PC-9 (cell line): ENCODE measurements around the gene ZNF337. TPM values are rescaled to one million over a fixed set of nuclear protein-coding genes. Genes with fewer than 3 reads are reported as not detected.

Experiments used
- BruUV-seq: library from RNA; stranded (reverse); fragments of 400-500 nt; replicated peaks from 2 replicates; lab custom pipeline; 2021; lab: Mats Ljungman, UMichigan
- CTCF ChIA-PET: fragments of 300-600 bp; sonication (Branson Sonifier 250); formaldehyde crosslinking; loops from one replicate; lab custom pipeline; 2022; ENCODE audit warnings: antibody characterized with exemption; lab: Charles Lee
- POLR2A ChIA-PET: fragments of 300-600 bp; sonication (Branson Sonifier 250); formaldehyde crosslinking; loops from one replicate; lab custom pipeline; 2022; ENCODE audit warnings: antibody characterized with exemption; ENCODE audit not compliant: unreplicated experiment; lab: Charles Lee
- DNase-seq, 2 experiments: peaks; one replicate each; pipeline versions ENCODE4 v3.0.0 to v3.0.0-alpha.2; 2015 to 2022; ENCODE audit warnings: mixed read lengths in 1 of 2
- H2AFZ ChIP-seq: fragments of 200-600 bp; sonication (generic); 2 replicates; pipeline ENCODE4 v1.8.1; 2017; ENCODE audit warnings: antibody characterized with exemption
- H3F3A ChIP-seq: fragments of 200-600 bp; sonication (generic); 2 replicates; pipeline ENCODE4 v1.8.1; 2017; ENCODE audit warnings: antibody characterized with exemption, mild to moderate bottlenecking, low read depth; ENCODE audit not compliant: insufficient read depth
- H3K27ac ChIP-seq: fragments of 200-600 bp; sonication (generic); 2 replicates; pipeline ENCODE4 v1.6.1; 2016; ENCODE audit warnings: mixed run types
- H3K27me3 ChIP-seq: fragments of 200-600 bp; sonication (generic); 2 replicates; pipeline ENCODE4 v1.6.1; 2016; ENCODE audit warnings: low read depth, mixed run types; ENCODE audit not compliant: insufficient read depth
- H3K36me3 ChIP-seq: fragments of 200-600 bp; sonication (generic); 2 replicates; pipeline ENCODE4 v1.6.1; 2016; ENCODE audit warnings: low read depth, mixed run types
- H3K4me1 ChIP-seq: fragments of 200-600 bp; sonication (generic); replicated peaks from 2 replicates; pipeline ENCODE4 v1.6.1; 2016; ENCODE audit warnings: mixed run types; ENCODE audit not compliant: insufficient read depth
- H3K4me2 ChIP-seq: fragments of 200-600 bp; sonication (generic); 2 replicates; pipeline ENCODE4 v1.6.1; 2017; ENCODE audit warnings: mixed run types
- H3K4me3 ChIP-seq: fragments of 200-600 bp; sonication (generic); 2 replicates; pipeline ENCODE4 v1.6.1; 2016; ENCODE audit warnings: mixed run types
- H3K79me2 ChIP-seq: fragments of 200-600 bp; sonication (generic); 2 replicates; pipeline ENCODE4 v1.6.1; 2017; ENCODE audit warnings: low read depth, mixed run types
- H3K9me2 ChIP-seq: fragments of 200-600 bp; sonication (generic); 2 replicates; pipeline ENCODE4 v1.8.1; 2017; ENCODE audit warnings: mild to moderate bottlenecking; ENCODE audit not compliant: insufficient read depth
- H3K9me3 ChIP-seq: fragments of 200-600 bp; sonication (generic); 2 replicates; pipeline ENCODE4 v1.8.1; 2016; ENCODE audit warnings: low read depth; ENCODE audit not compliant: insufficient read depth
- H4K20me1 ChIP-seq: fragments of 200-600 bp; sonication (generic); 2 replicates; pipeline ENCODE4 v1.8.1; 2017; ENCODE audit not compliant: insufficient read depth
- EZH2 ChIP-seq: fragments of 200-600 bp; sonication (generic); IDR thresholded peaks from 2 replicates; pipeline ENCODE4 v1.8.0; 2017; ENCODE audit warnings: antibody characterized with exemption, low read depth
- intact Hi-C: fragments of 100-400 bp; cut with micrococcal nuclease; formaldehyde crosslinking; loops from one replicate; pipeline ENCODE4 v1.10.0; 2022; ENCODE audit not compliant: unreplicated experiment
- total RNA-seq: library from RNA; stranded (reverse); gene quantifications from 2 replicates; pipeline ENCODE4 v1.2.3, GENCODE V29; 2021
- TF ChIP-seq, protein P1 (sequence below): fragments of 200-600 bp; sonication (generic); conservative IDR thresholded peaks from 2 replicates; pipeline ENCODE4 v1.6.1; 2017; ENCODE audit warnings: mixed run types, antibody characterized with exemption, mild to moderate bottlenecking, moderate library complexity

ZNF337 gene
- total RNA-seq, 1 experiment from 2014 or later = 12.8 TPM

DNA sequence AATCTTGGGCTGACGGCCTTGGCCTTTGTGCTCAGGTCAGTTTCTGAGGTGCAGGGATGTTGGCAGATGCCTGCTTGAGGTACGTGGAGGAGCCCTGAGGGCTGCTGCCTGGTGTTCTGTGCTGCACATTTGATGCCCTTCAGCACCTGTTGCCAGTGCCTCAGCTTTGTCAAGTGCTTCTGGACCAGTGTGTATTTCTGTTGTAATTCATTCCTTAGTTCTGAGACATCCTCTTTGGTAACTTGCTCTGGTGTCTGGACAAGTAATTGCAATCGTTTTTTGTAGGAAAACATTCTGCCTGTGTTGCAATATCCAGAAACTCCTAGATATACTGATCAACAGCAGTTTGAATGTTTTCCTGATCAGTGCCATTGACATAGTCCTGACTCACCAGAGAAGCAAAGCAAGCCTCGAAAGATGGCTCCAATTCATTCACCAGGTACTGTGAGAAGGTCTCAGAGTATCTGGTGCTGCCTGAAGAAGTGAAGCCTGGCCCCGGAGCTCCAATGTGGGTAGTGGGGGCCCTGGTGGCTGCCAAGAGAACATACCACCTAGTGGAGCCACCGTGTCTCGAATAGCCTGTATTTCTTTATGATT, 26.7 kb downstream of the ZNF337 start:
- intact Hi-C loops = no loop called here
- TF ChIP-seq EZH2 = no peak
- TF ChIP-seq, protein P1, sequence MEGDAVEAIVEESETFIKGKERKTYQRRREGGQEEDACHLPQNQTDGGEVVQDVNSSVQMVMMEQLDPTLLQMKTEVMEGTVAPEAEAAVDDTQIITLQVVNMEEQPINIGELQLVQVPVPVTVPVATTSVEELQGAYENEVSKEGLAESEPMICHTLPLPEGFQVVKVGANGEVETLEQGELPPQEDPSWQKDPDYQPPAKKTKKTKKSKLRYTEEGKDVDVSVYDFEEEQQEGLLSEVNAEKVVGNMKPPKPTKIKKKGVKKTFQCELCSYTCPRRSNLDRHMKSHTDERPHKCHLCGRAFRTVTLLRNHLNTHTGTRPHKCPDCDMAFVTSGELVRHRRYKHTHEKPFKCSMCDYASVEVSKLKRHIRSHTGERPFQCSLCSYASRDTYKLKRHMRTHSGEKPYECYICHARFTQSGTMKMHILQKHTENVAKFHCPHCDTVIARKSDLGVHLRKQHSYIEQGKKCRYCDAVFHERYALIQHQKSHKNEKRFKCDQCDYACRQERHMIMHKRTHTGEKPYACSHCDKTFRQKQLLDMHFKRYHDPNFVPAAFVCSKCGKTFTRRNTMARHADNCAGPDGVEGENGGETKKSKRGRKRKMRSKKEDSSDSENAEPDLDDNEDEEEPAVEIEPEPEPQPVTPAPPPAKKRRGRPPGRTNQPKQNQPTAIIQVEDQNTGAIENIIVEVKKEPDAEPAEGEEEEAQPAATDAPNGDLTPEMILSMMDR = peak; percentile 28; the same call in 1 of the 2 replicates
- H3K27ac ChIP-seq = peak overlapping the region; percentile 38

DNA sequence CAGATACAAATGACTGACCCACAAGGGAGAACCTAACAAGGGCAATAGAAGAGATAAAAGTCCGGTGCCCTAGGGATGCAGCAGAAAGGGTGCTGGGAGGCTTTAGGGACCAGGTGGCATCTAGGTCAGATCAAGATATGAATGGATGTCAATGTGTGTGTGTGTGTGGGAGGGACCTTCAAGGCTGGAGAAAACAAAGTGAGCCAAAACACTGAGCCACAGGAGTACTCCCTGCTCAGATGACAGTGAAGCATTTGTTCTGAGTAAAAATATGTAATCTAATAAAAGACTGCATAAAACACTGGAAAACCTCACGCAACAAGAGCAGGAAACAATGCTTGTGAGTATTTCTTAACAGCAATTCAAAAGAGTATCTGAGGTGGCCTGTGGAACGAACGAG, 28.2 kb downstream of the ZNF337 start:
- H3K27me3 ChIP-seq = no peaks in the 10 kb centered on the region
- DNase-seq = no peak
- POLR2A ChIA-PET = no interaction called here

More for the DNA sequence above, 26.7 kb downstream of the ZNF337 start:
- Histone ChIP-seq H3K4me2 (no peak overlapping the region), H3K36me3 (peaks cover 3% of the 10 kb centered on the region; the same call in 1 of the 2 replicates), H3K27me3 (no peaks in the 10 kb centered on the region), H3K9me2 (peaks cover under 1% of the 10 kb centered on the region; the same call in 1 of the 2 replicates), H3K79me2 (no peaks in the 10 kb centered on the region), H3K9me3 (no peaks in the 10 kb centered on the region), H2AFZ (no peak overlapping the region), H3K4me1 (peaks cover 6% of the 10 kb centered on the region; the same call in 1 of the 2 replicates), H4K20me1 (no peaks in the 10 kb centered on the region), H3K4me3 (no peak overlapping the region), H3F3A (peaks cover 28% of the 10 kb centered on the region; the same call in 1 of the 2 replicates)
- ChIA-PET CTCF (no interaction called here), POLR2A (no interaction called here)
- BruUV-seq = no TSS peak
- peak in 1 of 2 experiments; percentile 90 for DNase-seq

DNA sequence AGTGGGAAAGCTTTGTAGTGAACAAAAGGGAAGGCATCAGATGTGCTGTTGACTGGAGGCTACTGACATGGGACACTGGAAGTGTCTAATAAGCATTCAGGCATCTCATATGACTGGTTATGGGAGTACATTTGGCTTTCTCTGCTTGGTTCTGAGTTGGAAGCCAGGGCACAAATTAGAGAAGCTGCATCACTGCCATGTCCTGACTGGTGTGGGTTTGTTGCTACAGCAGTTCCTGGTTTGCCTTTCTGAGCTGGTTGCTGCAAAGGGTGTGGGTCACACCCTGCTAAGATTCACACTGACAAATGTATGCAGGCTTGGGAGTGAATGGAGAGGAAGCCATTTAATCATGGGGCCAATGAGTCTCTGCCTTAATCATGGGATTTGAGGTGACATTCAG, 36.7 kb downstream of the ZNF337 start:
- no peak for TF ChIP-seq EZH2
- TF ChIP-seq, protein P1 = no peak
- no peak for DNase-seq
- Histone ChIP-seq H3K79me2 (no peaks in the 10 kb centered on the region), H3K9me2 (0 out of 2 replicates have a peak, but pooled peaks cover 6% of the 10 kb centered on the region), H2AFZ (no peak overlapping the region), H3K4me2 (no peak overlapping the region), H4K20me1 (no peaks in the 10 kb centered on the region), H3K36me3 (0 out of 2 replicates have a peak, but pooled peaks cover 8% of the 10 kb centered on the region), H3K4me3 (no peak overlapping the region), H3K9me3 (no peaks in the 10 kb centered on the region), H3K27me3 (no peaks in the 10 kb centered on the region), H3F3A (no peaks in the 10 kb centered on the region), H3K4me1 (no peaks in the 10 kb centered on the region), H3K27ac (no peak overlapping the region)
- ChIA-PET CTCF (no interaction called here), POLR2A (no interaction called here)
- BruUV-seq = no TSS peak
- intact Hi-C loops = no loop called here

More for the DNA sequence above, 28.2 kb downstream of the ZNF337 start:
- Histone ChIP-seq H3K27ac (no peak overlapping the region), H3F3A (peaks cover 28% of the 10 kb centered on the region; the same call in 1 of the 2 replicates), H4K20me1 (no peaks in the 10 kb centered on the region), H3K9me3 (no peaks in the 10 kb centered on the region), H3K79me2 (no peaks in the 10 kb centered on the region), H2AFZ (no peak overlapping the region), H3K4me3 (no peak overlapping the region), H3K9me2 (peaks cover 6% of the 10 kb centered on the region; the same call in 1 of the 2 replicates), H3K4me2 (no peak overlapping the region), H3K36me3 (no peaks in the 10 kb centered on the region), H3K4me1 (peaks cover 6% of the 10 kb centered on the region; the same call in 1 of the 2 replicates)
- no peak for TF ChIP-seq EZH2
- TF ChIP-seq, protein P1 = no peak
- intact Hi-C loops = no loop called here
- CTCF ChIA-PET = no interaction called here
- no TSS peak for BruUV-seq
